HTERT RPE-1 (cell line): ENCODE measurements around the gene DIDO1.

Source experiments
- in situ Hi-C: fragments of 300-500 bp; cut with MboI; formaldehyde crosslinking; loops from 4 replicates; pipeline ENCODE4 v1.14.3; 2020; ENCODE audit warnings: low sequenced_read_pairs

Gene DIDO1

GRCh38 chr20:62926229-62927127, at the start of gene DIDO1:
Gene DIDO1, minus strand, starts transcription at chr20:62926505.
- in situ Hi-C loops = no loop called here

GRCh38 chr20:62975251-62975760, 49.0 kb upstream of the DIDO1 start:
- in situ Hi-C loops = no loop called here

- in situ Hi-C loops = no loop called here
Observed at GRCh38 chr20:62972845-62973745, 46.8 kb upstream of the DIDO1 start.

GRCh38 chr20:62971950-62972844, 45.9 kb upstream of the DIDO1 start:
- in situ Hi-C loops = no loop called here

- in situ Hi-C loops = no loop called here
Observed at GRCh38 chr20:62971211-62971949, 45.1 kb upstream of the DIDO1 start.

GRCh38 chr20:62970307-62971210, 44.3 kb upstream of the DIDO1 start:
- in situ Hi-C loops = no loop called here

GRCh38 chr20:62969939-62970306, 43.6 kb upstream of the DIDO1 start:
- in situ Hi-C loops = no loop called here

- in situ Hi-C loops = no loop called here
Observed at GRCh38 chr20:62969179-62969760, 43.0 kb upstream of the DIDO1 start.

GRCh38 chr20:62968378-62969178, 42.3 kb upstream of the DIDO1 start:
- in situ Hi-C loops = no loop called here

- in situ Hi-C loops = no loop called here
Observed at GRCh38 chr20:62967628-62968351, 41.5 kb upstream of the DIDO1 start.

- in situ Hi-C loops = no loop called here
Observed at GRCh38 chr20:62967149-62967501, 40.8 kb upstream of the DIDO1 start.

- in situ Hi-C loops = no loop called here
Observed at GRCh38 chr20:62966212-62967148, 40.2 kb upstream of the DIDO1 start.

- in situ Hi-C loops = no loop called here
Observed at GRCh38 chr20:62965363-62965771, 39.1 kb upstream of the DIDO1 start.

GRCh38 chr20:62964700-62965099, 38.4 kb upstream of the DIDO1 start:
- in situ Hi-C loops = no loop called here

GRCh38 chr20:62963614-62964397, 37.5 kb upstream of the DIDO1 start:
- in situ Hi-C loops = no loop called here
